ENCODE results near the gene ABI1.

GRCh38 chr10:26890956-26891355 lies 30.2 kb upstream of the ABI1 start:
- TF ChIP-seq JUND (CRISPR knock-in tag; IDR thresholded peaks at IDR 0.05) (no peak), STAT5B (CRISPR knock-in tag; IDR thresholded peaks at IDR 0.05) (no peak), ZNF883 (CRISPR knock-in tag; IDR thresholded peaks at IDR 0.05; ENCODE audit: not compliant biosample characterization) (no peak), ZNF652 (CRISPR knock-in tag; IDR thresholded peaks at IDR 0.05; ENCODE audit: borderline replicate concordance, low read depth) (no peak), POLR2A (IDR thresholded peaks at IDR 0.05; ENCODE audit: insufficient read depth in 1 of 2, low read depth in 2 of 2, low read length in 2 of 2) (no peak)
